ENCODE data around the gene LMLN.

DNA sequence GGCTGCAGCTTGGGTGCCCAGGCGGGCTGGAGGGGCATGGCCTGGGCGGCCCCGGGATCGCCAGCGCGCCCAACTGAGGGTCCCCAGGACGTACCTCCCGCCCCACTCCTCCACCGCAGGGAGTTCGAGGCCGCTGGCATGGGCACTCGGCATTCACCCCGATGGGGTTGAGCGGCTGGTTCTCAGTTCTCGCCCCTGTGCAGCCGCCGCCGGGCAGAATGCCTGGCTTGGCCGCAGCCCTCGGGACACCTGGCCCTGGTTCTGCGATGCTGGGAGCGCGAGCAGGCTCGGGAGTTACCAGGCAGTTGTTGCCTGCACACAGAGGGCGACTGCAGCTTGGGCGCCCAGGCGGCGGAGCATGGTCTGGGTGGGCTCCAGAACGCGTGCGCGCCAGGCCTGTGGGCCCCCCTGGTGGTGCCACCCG lies 121.4 kb downstream of the LMLN start:
- TF ChIP-seq EZH2 (IDR thresholded peaks at IDR 0.05; ENCODE audit: low read depth, low read length, severe bottlenecking) (peak; percentile 71), EGR1 (IDR thresholded peaks at IDR 0.05; ENCODE audit: borderline replicate concordance, low read depth, low read length) (no peak), RXRA (IDR thresholded peaks at IDR 0.05; ENCODE audit: insufficient read depth, low read depth, low read length) (no peak), EP300 (IDR thresholded peaks at IDR 0.05; ENCODE audit: borderline replicate concordance in 1 of 2, low read depth in 2 of 2, low read length in 2 of 2) (no peak), KDM1A (IDR thresholded peaks at IDR 0.05; ENCODE audit: borderline replicate concordance, low read length) (no peak), CTCF (IDR thresholded peaks at IDR 0.05; ENCODE audit: control extremely low read depth in 1 of 3, insufficient read depth in 1 of 3, low read depth in 1 of 3, low read length in 3 of 3) (no peak), BCL11A (IDR thresholded peaks at IDR 0.05; ENCODE audit: low read depth in 2 of 2, low read length in 2 of 2) (no peak), POLR2AphosphoS5 (IDR thresholded peaks at IDR 0.05; ENCODE audit: low read depth, low read length) (no peak), KDM5A (IDR thresholded peaks at IDR 0.05; ENCODE audit: low read length) (no peak), CHD2 (IDR thresholded peaks at IDR 0.05; ENCODE audit: low read length) (no peak), RFX5 (IDR thresholded peaks at IDR 0.05; ENCODE audit: borderline replicate concordance, low read depth, low read length) (no peak)

Measured in H1 (cell line).